Measurements from ENCODE around the gene ZNF827.
"Not testable (repeated sequence)": the region's sequence is repeated elsewhere in the genome, so short reads cannot be mapped to it uniquely, and the experiment has no call there.

Gene ZNF827

DNA sequence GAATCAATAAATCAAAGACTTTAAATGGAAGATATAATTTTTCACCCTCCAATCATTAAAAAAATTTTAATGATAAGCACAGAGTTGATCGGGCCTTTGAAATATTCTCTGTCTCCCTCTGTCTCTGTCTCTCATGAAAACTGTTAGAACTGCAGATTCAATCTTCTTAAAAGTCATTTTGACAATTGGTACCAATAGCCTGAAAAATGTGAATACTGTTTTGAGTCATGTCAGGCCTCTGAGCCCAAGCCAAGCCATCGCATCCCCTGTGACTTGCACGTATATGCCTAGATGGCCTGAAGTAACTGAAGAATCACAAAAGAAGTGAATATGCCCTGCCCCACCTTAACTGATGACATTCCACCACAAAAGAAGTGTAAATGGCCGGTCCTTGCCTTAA is 106.2 kb downstream of the ZNF827 start:
- H3K27me3 ChIP-seq (ENCODE audit: low read depth); H3K9me3 ChIP-seq; DNase-seq (ENCODE audit: low spot score in 2 of 2); H3K4me1 ChIP-seq; H3K4me3 ChIP-seq; in situ Hi-C loops (cut with MboI; ENCODE audit: low sequenced_read_pairs); H3K36me3 ChIP-seq (replicated peaks): not testable (repeated sequence)

DNA sequence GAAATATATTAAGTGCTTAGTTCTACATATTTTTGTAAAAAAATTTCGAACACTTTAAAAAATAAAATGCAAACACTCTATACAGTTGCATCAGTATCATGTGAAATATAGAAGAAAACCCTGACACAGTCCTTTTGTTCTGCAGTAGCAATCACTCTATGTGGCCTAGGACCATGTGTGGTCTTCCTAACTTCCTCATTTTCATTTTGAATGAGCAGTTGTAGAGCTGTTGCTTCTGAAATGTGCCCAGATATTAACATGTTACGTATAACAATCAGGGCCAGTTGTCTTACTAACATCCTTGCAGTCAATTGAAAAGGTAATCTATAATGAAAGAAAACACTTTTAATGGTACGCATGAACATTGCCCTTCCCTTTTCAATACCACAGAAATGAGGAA is 107.9 kb downstream of the ZNF827 start:
- Histone ChIP-seq H3K36me3 (replicated peaks) (no peaks in the 10 kb centered on the region), H3K4me1 (no peaks in the 10 kb centered on the region), H3K4me3 (no peak overlapping the region), H3K27me3 (ENCODE audit: low read depth) (no peaks in the 10 kb centered on the region), H3K9me3 (no peaks in the 10 kb centered on the region)
- in situ Hi-C loops (cut with MboI; ENCODE audit: low sequenced_read_pairs), result no loop called here
- DNase-seq (ENCODE audit: low spot score in 2 of 2), result no peak

DNA sequence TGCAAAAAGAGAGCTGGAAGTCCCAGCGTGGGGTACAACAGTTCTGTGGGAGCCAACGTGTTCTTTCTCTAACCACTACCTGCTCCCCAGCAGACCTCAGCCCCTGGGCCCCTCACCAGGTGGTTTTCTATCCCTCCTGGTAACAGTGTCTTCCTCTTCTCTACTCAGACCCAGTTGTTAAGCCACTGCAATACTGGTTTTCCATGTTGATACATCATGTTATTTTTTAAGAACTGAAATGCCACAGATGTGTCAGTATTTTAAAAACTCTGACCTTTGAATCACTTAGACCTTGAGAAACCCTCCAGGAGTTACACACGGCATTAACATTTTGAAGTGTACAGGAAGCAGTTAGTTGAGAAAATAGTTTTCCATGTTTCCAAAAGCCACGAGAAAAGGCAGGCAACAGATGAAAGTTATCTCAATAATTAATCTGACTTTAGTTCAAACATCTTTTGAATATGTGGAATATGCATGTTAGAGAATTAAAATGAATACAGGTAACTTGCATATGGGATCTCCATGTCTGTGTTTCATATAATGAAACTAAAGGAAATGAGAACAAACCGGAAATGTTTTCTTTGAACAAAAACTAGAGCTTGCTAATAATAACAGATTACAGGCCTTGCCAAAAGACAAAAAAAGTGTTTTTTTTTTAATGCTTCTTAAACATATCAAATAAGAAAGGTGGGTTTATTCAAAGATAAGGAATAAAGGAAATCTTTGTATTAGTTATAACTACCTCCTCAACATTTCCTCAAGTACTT is 108.8 kb downstream of the ZNF827 start:
- no peaks in the 10 kb centered on the region for H3K9me3 ChIP-seq
- no peak for DNase-seq (ENCODE audit: low spot score in 2 of 2)
- H3K27me3 ChIP-seq (ENCODE audit: low read depth), result no peaks in the 10 kb centered on the region
- no peaks in the 10 kb centered on the region for H3K36me3 ChIP-seq (replicated peaks)
- H3K4me3 ChIP-seq, result no peak overlapping the region
- H3K4me1 ChIP-seq, result no peaks in the 10 kb centered on the region
- in situ Hi-C loops (cut with MboI; ENCODE audit: low sequenced_read_pairs), result no loop called here

DNA sequence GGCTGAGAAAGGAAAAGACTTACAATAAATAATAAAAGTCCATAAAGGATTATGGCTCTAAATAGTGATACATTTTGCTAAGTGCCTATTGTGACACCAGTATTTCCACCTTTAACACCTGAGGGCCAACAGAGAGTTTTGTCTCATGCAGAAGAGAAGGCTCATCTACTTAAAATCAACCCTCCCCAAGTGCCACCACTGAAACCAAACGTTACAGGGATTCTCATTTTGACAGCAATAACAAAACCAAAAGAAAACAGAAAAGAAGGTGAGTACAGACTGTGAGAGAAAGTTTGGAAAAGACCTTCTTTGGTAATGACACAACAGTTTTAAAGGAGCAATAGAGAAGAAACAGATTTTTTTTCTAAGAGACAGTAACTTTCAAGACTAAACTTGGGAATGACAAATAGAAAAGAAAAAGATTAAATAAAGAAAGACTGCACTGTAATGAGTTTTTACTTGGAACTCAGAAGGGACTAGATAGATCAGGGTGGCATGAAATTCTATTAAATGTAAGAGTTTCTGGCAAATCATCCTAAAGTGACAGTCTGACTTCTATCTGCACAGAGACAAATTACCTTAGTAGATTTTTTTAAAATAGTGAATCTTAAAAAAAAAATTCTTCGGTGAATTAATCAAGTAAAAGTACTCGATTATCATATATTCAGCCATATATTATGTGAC is 109.7 kb downstream of the ZNF827 start:
- H3K4me3 ChIP-seq, result no peak overlapping the region
- DNase-seq (ENCODE audit: low spot score in 2 of 2), result no peak
- H3K4me1 ChIP-seq, result no peaks in the 10 kb centered on the region
- H3K9me3 ChIP-seq, result no peaks in the 10 kb centered on the region
- H3K27me3 ChIP-seq (ENCODE audit: low read depth), result no peaks in the 10 kb centered on the region
- in situ Hi-C loops (cut with MboI; ENCODE audit: low sequenced_read_pairs), result no loop called here
- no peaks in the 10 kb centered on the region for H3K36me3 ChIP-seq (replicated peaks)

DNA sequence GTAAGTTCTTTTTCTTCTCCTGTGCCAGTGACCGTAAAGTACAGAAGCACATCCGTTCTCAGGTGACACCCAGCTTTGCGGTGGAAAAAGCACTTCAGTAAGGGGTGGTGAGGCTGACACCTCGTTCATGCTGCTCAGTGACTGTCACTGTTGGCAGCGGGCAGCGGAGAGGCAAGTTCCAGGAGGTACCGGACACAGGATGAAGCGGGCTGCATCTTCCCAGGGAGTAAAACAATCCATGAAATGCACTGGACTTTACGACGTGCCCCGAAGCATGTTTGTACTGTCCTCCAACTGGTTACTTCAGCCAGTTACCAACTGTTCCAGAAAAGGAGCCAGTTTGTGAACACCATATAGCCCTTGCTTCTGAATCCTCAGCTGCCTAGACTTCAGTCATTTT is 110.7 kb downstream of the ZNF827 start:
- H3K9me3 ChIP-seq, result no peaks in the 10 kb centered on the region
- H3K4me3 ChIP-seq, result no peak overlapping the region
- in situ Hi-C loops (cut with MboI; ENCODE audit: low sequenced_read_pairs), result no loop called here
- DNase-seq (ENCODE audit: low spot score in 2 of 2), result no peak
- no peaks in the 10 kb centered on the region for H3K27me3 ChIP-seq (ENCODE audit: low read depth)
- H3K36me3 ChIP-seq (replicated peaks), result no peaks in the 10 kb centered on the region; the same call in 1 of the 2 replicates
- H3K4me1 ChIP-seq, result no peaks in the 10 kb centered on the region

DNA sequence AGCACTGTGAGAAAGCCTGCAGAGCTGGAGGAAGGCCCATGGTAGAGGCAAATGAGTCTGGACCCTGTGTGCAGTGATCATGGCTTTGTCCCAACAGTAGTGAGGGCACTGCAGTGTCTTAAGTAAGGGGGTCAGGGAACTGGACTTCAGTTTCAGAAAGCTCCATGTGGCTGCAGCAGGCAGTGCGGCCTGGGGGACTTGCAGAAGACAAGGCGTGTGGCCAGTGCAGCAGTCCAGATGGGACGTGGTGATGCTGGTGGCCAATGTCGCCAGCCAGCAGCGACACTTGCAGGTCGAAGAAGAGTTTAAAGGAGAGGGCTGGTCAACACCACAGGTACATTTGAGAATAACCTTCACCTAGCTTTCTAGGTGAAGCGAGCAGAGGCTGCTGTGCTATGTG is 113.4 kb downstream of the ZNF827 start:
- in situ Hi-C loops (cut with MboI; ENCODE audit: low sequenced_read_pairs), result no loop called here
- Histone ChIP-seq H3K4me3 (no peak overlapping the region), H3K4me1 (no peaks in the 10 kb centered on the region), H3K36me3 (replicated peaks) (no peaks in the 10 kb centered on the region; the same call in none of the 2 replicates), H3K27me3 (ENCODE audit: low read depth) (no peaks in the 10 kb centered on the region), H3K9me3 (no peaks in the 10 kb centered on the region)
- DNase-seq (ENCODE audit: low spot score in 2 of 2), result no peak

DNA sequence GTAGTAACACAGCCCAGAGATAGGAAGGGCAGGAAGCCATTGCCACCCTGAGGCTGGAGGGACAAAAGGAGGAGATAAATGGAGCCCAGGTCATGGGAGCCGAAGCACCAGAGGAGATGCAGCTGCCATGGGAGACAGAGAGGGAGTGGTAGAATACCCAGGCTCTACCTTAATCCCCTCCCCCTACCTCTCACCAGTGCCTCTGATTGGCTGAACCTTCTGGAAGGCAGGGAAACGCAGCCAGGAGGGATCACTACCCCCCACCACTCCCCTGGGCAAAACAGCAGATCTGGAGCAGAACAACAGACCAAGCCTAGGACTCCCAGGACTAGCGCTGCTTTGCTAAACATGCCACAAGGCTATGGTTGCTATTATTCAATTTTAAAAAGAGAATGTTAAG is 114.2 kb downstream of the ZNF827 start:
- Histone ChIP-seq H3K27me3 (ENCODE audit: low read depth) (no peaks in the 10 kb centered on the region), H3K4me3 (no peak overlapping the region), H3K4me1 (no peaks in the 10 kb centered on the region), H3K9me3 (no peaks in the 10 kb centered on the region), H3K36me3 (replicated peaks) (no peaks in the 10 kb centered on the region; the same call in none of the 2 replicates)
- in situ Hi-C loops (cut with MboI; ENCODE audit: low sequenced_read_pairs), result no loop called here
- peak in 1 of 2 experiments; percentile 26 for DNase-seq (ENCODE audit: low spot score in 2 of 2)

DNA sequence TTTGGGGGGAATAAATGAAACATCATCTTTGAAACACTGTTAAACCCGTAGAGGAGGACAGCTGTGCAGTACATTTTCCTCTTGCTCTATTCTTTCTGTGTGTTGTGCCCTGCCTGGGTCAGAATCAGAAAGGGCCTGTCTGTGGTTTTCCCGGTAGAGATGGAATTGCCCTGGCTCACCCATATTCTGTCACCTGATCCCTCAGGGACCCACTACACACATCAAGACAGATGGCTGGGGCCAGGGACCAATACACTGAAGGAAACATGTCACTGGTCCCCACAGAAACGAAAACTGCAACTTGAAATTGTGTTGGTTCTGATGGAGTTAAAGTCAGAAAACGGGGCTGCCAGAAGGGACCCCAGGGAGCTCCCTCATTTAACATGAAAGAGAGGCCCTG is 114.9 kb downstream of the ZNF827 start:
- Histone ChIP-seq H3K4me1 (peaks cover under 1% of the 10 kb centered on the region; the same call in 1 of the 2 replicates), H3K36me3 (replicated peaks) (no peaks in the 10 kb centered on the region; the same call in none of the 2 replicates), H3K27me3 (ENCODE audit: low read depth) (no peaks in the 10 kb centered on the region), H3K9me3 (no peaks in the 10 kb centered on the region), H3K4me3 (no peak overlapping the region)
- DNase-seq (ENCODE audit: low spot score in 2 of 2), result no peak
- in situ Hi-C loops (cut with MboI; ENCODE audit: low sequenced_read_pairs), result no loop called here

DNA sequence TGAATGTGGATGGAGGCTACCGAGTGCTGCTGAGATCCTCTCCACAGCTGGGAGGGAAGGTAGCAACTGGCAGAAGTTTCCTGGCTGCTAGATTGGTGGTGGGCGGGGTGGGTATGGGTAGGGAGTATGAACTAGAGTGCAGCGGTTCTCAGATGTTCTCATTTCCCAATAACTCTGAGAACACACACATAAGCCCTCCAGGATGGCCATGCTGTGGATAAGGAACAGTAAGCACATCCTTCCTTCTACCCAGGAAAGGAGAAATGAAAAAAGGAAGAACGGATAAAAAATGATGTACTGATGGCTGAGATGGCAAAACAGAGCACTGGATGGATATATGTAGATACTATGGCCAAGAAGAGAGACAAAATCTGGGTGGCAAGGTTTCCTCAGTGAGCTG is 116.0 kb downstream of the ZNF827 start:
- DNase-seq (ENCODE audit: low spot score in 2 of 2), result no peak
- in situ Hi-C loops (cut with MboI; ENCODE audit: low sequenced_read_pairs), result no loop called here
- H3K36me3 ChIP-seq (replicated peaks), result no peaks in the 10 kb centered on the region; the same call in none of the 2 replicates

DNA sequence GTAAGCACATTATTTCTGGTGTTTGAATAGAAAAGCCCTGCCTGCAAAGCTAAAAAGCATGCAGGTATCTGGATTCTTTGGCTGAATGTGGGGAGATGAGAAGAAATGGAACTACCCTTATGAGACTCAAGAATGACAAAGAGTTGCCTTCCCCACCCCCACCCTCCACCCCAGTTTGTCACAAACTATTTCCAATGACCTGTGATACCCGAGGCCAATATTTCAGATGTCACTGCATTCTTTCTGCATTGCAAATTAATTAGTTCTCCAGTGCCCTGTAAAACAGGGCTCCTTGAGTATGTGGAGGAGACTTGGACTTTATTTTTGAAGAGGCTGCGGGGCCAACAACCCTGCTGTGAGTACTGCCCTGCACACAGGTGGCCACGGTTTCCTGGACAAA is 116.4 kb downstream of the ZNF827 start:
- H3K4me1 ChIP-seq, result peaks cover 5% of the 10 kb centered on the region; the same call in 1 of the 2 replicates
- H3K36me3 ChIP-seq (replicated peaks), result no peaks in the 10 kb centered on the region; the same call in none of the 2 replicates
- no peaks in the 10 kb centered on the region for H3K9me3 ChIP-seq
- no peaks in the 10 kb centered on the region for H3K27me3 ChIP-seq (ENCODE audit: low read depth)
- in situ Hi-C loops (cut with MboI; ENCODE audit: low sequenced_read_pairs), result no loop called here
- no peak for DNase-seq (ENCODE audit: low spot score in 2 of 2)
- no peak overlapping the region for H3K4me3 ChIP-seq

More for the DNA sequence above, 116.0 kb downstream of the ZNF827 start:
- Histone ChIP-seq H3K9me3 (no peaks in the 10 kb centered on the region), H3K4me3 (no peak overlapping the region), H3K27me3 (ENCODE audit: low read depth) (no peaks in the 10 kb centered on the region), H3K4me1 (peaks cover 5% of the 10 kb centered on the region; the same call in 1 of the 2 replicates)

DNA sequence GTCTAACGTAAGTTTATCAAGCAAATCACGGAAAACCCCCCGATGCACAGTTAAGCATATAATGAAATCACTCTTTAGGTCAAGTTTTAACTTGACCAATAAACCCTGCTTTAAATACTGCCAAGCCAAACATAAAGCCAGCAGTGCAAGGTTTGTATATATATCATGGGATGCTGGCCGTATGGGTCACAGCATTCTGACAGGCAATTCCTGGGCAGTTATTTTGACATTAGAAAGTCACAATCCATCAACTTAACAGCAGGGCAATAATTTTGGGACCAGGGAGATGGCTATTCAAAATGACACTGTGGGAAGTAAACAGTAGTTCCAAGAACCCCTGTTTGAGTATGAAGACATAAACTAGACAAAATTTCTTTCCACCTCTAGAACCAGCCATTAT is 116.9 kb downstream of the ZNF827 start:
- no peaks in the 10 kb centered on the region; the same call in none of the 2 replicates for H3K36me3 ChIP-seq (replicated peaks)
- H3K27me3 ChIP-seq (ENCODE audit: low read depth), result no peaks in the 10 kb centered on the region
- in situ Hi-C loops (cut with MboI; ENCODE audit: low sequenced_read_pairs), result no loop called here
- H3K4me1 ChIP-seq, result peaks cover 5% of the 10 kb centered on the region; the same call in 1 of the 2 replicates
- H3K9me3 ChIP-seq, result no peaks in the 10 kb centered on the region
- H3K4me3 ChIP-seq, result no peak overlapping the region
- no peak for DNase-seq (ENCODE audit: low spot score in 2 of 2)

DNA sequence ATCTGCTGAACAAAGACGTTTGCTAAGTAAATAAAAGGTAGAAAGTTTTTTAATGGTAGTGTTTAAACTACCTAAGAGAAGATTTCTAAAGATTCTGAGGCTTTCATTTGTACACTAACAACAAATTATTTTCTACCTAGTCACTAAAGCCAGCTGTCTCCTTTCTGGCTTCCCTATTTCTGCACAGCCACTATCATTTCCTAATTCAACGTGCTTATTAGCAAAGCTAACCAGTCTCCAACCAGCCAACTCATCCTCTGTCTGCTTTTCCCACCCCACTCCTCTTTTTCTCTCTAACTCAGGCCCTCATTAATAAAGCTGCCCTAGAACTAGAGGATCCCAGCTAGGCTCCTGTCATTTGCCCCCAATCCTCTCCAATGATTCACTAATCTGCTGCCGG is 118.2 kb downstream of the ZNF827 start:
- H3K9me3 ChIP-seq, result no peaks in the 10 kb centered on the region
- DNase-seq (ENCODE audit: low spot score in 2 of 2), result no peak
- no peaks in the 10 kb centered on the region for H3K27me3 ChIP-seq (ENCODE audit: low read depth)
- peaks cover 5% of the 10 kb centered on the region; the same call in 1 of the 2 replicates for H3K4me1 ChIP-seq
- in situ Hi-C loops (cut with MboI; ENCODE audit: low sequenced_read_pairs), result no loop called here
- no peaks in the 10 kb centered on the region; the same call in none of the 2 replicates for H3K36me3 ChIP-seq (replicated peaks)
- H3K4me3 ChIP-seq, result no peak overlapping the region

DNA sequence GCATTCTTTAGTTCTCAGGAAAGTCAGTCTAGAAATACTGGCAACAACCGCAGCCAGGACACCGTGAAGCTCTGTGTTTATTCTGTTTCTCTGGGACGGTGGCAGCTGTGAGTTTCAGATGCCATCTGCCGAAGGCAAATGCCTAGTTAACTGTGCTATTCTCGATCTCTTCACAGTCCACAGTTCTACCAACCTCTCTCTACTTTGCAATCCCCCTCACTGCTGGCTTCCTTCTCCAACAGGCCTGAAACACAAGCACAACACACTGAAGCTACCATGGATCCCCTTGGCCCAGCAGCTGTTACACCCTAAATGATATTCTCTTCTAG is 118.8 kb downstream of the ZNF827 start:
- no peak for DNase-seq (ENCODE audit: low spot score in 2 of 2)
- Histone ChIP-seq H3K4me3 (no peak overlapping the region), H3K9me3 (no peaks in the 10 kb centered on the region), H3K36me3 (replicated peaks) (no peaks in the 10 kb centered on the region; the same call in none of the 2 replicates), H3K4me1 (peaks cover 5% of the 10 kb centered on the region; the same call in 1 of the 2 replicates), H3K27me3 (ENCODE audit: low read depth) (no peaks in the 10 kb centered on the region)
- in situ Hi-C loops (cut with MboI; ENCODE audit: low sequenced_read_pairs), result no loop called here

All from HAP-1 (cell line).